NCI-H1092 (cell line): ENCODE data around the gene RAD51D.
"Not testable (repeated sequence)": the region's sequence is repeated elsewhere in the genome, so short reads cannot be mapped to it uniquely, and the experiment has no call there.

Experiments
- DNase-seq: peaks from one replicate; lab custom pipeline; 2025; lab: John Stamatoyannopoulos, UW

RAD51D gene

GRCh38 chr17:35119370-35120165 is at the start of gene RAD51D:
TSS of gene RAD51D (minus strand) at chr17:35119860. CDS start at chr17:35119613, 247 bp downstream.
- DNase-seq: peak; percentile 71

DNA sequence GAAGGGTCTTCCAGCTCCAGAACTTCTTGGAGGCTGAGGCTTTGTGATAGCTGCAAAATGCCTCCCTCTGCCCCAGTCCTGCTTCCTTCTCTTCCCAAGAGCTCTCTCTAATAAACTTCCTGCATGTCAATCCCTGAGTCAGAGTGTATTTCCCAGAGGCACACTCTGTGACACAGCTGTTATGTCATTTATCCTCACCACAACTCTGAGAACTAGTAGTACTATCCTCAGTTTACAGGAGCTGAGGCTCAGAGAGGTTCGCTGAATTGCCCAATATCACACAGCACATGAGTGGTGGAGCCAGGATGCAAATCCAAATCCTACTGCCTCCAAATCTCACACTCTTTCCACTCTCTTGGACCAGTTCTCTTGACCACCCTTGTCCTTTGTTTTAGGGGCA is 48.0 kb upstream of the RAD51D start:
- DNase-seq: no peak

DNA sequence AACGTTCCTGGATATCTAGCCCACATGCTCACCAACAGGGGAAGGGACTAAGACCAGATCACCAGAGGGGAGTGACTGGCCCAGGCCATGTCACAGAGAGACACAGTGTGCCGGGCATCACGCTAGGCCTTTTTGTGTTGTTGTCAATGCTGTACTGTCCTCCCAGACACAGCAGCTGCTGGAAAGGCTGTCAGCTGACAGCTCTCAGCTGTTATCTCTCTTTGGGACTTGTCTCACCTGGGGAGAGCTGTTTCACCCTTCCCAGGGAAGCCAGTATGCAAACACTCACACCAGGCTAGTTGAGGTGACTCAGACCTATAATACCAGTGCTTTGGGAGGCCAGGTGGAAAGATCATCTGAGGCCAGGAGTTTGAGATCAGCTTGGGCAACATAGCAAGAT is 47.4 kb upstream of the RAD51D start:
- no peak for DNase-seq

GRCh38 chr17:35166526-35166925 is 46.9 kb upstream of the RAD51D start:
- DNase-seq: no peak

DNA sequence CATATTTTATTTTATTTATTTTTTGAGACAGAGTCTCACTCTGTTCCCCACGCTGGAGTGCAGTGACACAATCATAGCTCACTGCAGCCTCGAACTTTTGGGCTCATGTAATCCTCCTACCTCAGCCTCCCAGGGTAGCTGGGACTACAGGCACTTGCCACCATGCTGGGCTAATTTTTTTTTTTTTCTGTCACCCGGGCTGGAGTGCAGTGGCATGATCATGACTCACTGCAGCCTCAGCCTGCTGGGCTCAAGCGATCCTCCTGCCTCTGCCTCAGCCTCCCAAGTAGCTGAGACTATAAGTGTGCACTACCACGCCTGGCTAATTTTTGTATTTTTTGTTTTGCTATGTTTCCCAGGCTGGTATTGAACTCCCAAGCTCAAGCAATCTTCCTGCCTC is 45.1 kb upstream of the RAD51D start:
- DNase-seq: no peak

DNA sequence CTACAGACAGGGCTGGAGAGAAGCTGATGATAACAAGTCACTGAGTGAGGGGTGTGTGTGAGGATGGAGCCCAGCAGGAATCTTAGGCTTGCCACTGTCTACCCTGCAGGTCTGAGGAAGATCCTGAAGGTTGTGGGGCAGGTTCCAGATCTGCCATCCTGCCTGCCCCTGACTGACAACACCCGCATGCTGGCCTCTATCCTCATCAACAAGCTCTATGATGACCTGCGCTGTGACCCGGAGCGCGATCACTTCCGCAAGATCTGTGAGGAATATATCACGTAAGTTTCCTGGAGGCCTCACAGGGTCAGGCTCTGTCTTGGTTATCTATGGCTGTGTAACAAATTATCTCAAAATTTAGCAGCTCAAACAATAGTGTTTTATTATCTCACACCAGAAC is 44.2 kb upstream of the RAD51D start:
- DNase-seq: no peak

GRCh38 chr17:35162755-35163154 is 43.1 kb upstream of the RAD51D start:
- DNase-seq: no peak

GRCh38 chr17:35161281-35161761 is 41.7 kb upstream of the RAD51D start:
- DNase-seq: no peak

- DNase-seq: no peak
Measured at GRCh38 chr17:35160354-35161201, 40.9 kb upstream of the RAD51D start.

DNA sequence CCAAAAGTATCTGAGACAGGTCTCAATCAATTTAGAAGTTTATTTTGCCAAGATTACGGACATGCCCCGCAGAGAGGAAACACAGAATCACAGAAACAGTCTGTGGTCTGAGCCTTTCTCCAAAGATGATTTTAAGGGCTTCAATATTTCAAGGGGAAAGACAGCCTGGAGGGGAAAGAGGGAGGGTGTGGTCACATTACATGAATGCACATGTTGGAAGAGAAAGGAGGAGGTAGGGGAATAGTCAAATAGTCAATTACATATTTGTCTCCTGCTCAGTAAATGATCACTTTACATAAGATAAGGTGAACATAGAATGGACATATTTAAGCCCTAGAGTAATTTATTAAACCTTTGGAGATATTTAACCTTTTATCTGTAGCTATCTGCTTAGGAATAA is 40.3 kb upstream of the RAD51D start:
- no peak for DNase-seq

DNA sequence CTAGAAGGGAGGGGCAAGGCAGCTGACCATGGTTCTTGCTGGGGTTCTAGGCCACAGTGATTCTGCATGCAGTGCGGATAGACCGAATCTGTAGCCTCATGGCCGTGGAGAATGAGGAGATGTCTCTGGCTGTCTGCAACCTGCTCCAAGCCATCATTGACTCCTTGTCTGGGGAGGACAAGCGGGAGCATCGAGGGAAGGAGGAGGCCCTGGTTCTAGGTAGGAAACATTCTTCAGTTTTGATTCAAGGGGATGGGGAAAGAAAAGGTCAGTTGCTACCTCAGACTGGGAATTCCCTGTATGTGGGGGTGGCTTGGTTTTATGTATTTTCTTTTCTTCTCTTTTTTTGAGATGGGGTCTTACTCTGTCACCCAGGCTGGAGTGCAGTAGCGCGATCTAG is 35.6 kb upstream of the RAD51D start:
- no peak for DNase-seq

GRCh38 chr17:35154196-35155165 is 34.8 kb upstream of the RAD51D start:
- DNase-seq: no peak

DNA sequence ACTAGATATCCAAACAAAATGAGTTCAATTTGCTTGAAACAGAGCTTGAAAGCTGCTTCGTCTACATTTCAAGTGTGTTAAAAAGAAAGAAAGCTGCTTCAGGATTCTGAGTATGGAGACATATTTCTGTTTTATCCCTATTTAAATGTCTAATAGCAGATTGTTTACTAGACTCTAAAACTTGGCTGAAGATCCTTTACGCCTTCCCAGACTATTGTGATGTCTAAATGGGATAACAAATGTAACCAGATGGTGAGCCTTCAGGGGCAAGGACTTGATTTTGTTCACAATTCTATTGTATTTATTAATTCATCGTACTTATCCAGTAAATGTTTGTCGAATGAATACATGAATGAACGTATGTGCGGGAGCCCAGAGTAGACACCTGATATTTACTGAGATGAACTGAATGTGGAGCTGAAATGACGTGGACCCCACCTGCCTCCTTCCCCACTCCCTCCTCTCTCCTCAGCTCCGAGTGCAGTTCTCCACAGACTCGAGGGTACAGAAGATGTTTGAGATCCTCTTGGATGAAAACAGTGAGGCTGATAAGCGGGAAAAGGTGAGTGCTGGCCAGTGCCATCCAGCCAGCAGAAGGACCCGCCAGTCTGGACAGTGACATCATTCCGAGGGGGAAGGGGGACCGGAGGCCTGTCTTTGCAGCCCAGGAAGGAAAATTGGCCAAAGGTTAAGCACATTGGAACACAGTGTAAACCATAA is 32.9 kb upstream of the RAD51D start:
- no peak for DNase-seq

GRCh38 chr17:35151080-35151479 is 31.4 kb upstream of the RAD51D start:
- DNase-seq: not testable (repeated sequence)

- DNase-seq: no peak
Measured at GRCh38 chr17:35149941-35150340, 30.3 kb upstream of the RAD51D start.

GRCh38 chr17:35148144-35148543 is 28.5 kb upstream of the RAD51D start:
- DNase-seq: no peak

DNA sequence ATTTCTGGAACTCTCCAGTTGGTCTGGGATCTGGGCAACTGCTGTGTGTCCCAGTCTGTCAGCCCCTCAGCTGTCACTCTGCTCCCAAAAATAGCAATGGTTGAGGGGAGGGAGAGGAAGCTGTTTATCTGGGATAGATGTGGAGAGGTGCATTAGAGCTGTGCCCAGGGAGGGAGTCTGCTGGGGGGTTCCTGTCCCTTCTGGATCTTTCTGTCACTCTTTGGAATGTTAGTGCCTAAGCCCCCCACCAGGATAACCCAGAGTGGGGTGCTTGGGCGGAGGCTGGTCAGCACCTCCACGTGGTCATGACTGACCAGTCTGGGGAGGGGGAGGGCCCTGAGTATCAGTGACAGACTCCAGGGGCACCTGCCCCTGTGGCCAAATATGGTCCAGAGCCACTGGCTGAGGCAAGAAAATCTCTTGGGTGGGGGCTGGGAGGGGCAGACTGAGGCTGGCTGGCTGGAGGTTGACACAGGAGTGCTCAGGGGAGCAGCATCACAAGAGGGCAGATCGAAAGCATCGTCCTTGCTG is 27.8 kb upstream of the RAD51D start, which contains the start of gene UNC45B:
Gene UNC45B (plus strand): TSS at position 443 of the 531 bp plus-strand sequence. CDS start 447 bp downstream, outside the sequence.
- DNase-seq: no peak

DNA sequence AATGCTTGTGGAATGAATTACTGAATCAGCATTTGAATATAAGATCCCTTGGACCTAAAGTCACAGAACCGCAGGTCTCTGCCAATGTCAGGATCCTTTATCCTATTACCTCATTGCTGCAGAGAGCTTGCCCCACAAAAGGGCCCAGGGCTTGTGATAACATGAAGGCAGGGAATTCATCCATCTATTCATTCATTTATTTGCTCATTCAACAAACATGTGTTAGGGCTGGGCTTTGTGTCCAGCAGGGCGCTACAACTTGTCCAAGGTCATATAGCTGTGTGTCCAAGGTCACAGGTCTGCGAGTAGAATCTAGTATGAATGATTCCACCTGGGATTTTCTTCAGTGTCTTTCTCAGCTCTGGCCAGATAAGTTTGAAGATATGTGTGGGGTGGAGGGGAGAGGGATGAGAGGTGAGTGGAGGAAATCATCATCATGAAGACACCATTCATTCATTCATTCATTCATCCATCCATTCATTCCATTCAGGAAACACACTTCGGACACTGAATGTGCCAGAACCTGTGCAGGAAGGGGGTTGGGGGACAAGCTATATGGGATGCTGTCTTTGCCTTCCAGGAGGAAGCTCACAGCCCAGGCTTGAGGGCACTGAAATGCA is 26.7 kb upstream of the RAD51D start:
- no peak for DNase-seq

DNA sequence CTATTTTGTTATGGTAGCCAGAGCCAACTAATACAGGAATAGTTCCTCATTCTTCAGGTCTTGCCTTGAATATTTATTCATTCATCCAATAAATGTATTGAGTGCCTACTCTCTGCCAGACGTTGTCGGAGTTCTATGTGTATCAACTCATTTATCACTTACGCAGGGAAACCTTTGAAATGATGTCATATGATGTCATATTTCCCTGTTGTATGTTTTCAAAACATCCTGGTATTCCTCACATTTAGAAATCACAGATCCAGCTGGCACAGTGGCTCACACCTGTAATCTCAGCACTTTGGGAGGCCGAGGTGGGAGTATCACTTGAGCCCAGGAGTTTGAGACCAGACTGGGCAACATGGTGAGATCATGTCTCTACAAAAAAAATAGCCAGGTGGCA is 25.2 kb upstream of the RAD51D start:
- DNase-seq: no peak

DNA sequence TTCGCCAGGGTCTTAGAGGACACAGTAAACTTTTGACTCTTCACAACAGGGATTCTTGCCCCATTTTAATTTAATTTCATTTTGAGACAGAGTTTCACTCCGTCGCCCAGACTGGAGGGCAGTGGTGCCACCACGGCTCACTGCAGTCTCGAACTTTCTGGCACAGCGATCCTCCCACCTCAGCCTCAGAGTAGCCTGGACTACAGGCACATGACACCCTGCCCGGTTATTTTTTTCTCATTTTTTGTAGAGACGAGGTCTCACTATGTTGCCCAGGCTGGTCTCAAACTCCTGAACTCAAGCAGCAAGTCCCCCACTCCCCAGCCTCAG is 22.8 kb upstream of the RAD51D start:
- no peak for DNase-seq
